GM19463 (cell line): ENCODE data around the gene FUS.

Experiments used
- ATAC-seq: cut with Tn5 transposase; IDR thresholded peaks from one replicate; pipeline ENCODE4 v1.9.1; 2021; ENCODE audit warnings: mild to moderate bottlenecking, moderate library complexity; ENCODE audit not compliant: unreplicated experiment

FUS gene

GRCh38 chr16:31225193-31225592, 45.3 kb downstream of the FUS start:
- ATAC-seq: no peak

DNA sequence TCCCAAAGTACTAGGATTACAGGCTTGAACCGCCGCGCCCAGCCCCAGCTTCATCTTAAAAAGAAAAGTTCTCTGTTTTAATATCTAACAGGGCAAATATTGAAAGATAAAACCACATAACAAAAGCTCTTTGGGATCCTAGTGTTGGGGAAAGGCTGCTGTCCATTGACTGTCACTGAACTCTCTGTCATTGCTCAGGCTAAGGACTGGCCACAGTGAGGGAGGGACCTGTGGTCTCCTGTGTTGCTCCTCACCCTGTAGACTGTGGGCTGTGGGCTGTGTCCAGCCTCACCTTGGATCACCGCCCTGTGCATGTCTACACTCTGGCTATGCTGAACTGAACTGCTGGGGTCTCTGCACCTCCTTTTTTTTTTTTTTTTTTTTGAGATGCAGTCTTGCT, 48.3 kb downstream of the FUS start:
- no peak for ATAC-seq

GRCh38 chr16:31229501-31229900, 49.6 kb downstream of the FUS start:
- ATAC-seq: no peak

DNA sequence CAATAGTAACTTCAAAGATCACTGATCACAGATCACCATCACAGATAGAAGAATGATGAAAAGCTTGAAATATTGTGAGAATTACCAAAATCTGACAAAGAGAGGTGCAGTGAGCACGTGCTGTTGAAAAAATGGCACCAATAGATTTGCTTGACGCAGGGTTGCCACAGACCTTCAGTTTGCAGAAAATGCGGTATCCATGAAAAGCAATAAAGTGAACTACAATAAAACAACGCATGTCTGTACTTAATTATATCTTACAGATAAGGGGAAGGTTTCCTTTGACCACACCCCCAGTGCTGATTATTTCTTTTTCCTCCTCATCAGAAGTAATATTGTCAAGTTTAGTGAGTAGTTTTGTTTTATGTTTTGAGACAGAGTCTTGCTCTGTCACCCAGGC, 58.1 kb downstream of the FUS start:
- ATAC-seq: no peak
